NCI-H187 (cell line): ENCODE measurements around the gene NUDT15.
"Not testable (repeated sequence)": the region's sequence is repeated elsewhere in the genome, so short reads cannot be mapped to it uniquely, and the experiment has no call there.

Experiments
- DNase-seq, 2 experiments: peaks; one replicate each; lab custom pipeline; 2025; lab: John Stamatoyannopoulos, UW

Gene NUDT15

GRCh38 chr13:48042894-48043293 is 5.4 kb downstream of the NUDT15 start:
- DNase-seq = no peak

GRCh38 chr13:48043789-48044503 is 6.4 kb downstream of the NUDT15 start:
- no peak for DNase-seq

- no peak for DNase-seq
Observed at GRCh38 chr13:48050550-48050949, 13.0 kb downstream of the NUDT15 start.

- no peak for DNase-seq
Observed at GRCh38 chr13:48054601-48055000, 17.1 kb downstream of the NUDT15 start.

- no peak for DNase-seq
Observed at GRCh38 chr13:48055712-48056111, 18.2 kb downstream of the NUDT15 start.

DNA sequence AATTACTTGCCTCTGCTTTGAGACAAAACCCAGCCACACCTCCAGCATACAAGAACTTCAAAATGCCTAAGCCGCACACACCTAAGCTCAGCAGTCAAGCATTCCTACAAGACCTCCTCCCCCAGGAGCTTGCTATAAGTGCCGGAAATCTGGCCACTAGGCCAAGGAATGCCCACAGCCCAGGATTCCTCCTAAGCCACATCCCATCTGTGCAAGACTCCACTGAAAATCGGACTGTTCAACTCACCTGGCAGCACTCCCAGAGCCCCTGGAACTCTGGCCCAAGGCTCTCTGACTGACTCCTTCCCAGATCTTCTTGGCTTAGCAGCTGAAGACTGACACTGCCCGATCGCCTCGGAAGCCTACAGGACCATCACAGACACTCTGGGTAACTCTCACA is 21.0 kb downstream of the NUDT15 start:
- DNase-seq = not testable (repeated sequence)

GRCh38 chr13:48059951-48060350 is 22.4 kb downstream of the NUDT15 start:
- DNase-seq = not testable (repeated sequence)

GRCh38 chr13:48066310-48066989 is 28.9 kb downstream of the NUDT15 start:
- DNase-seq = no peak

DNA sequence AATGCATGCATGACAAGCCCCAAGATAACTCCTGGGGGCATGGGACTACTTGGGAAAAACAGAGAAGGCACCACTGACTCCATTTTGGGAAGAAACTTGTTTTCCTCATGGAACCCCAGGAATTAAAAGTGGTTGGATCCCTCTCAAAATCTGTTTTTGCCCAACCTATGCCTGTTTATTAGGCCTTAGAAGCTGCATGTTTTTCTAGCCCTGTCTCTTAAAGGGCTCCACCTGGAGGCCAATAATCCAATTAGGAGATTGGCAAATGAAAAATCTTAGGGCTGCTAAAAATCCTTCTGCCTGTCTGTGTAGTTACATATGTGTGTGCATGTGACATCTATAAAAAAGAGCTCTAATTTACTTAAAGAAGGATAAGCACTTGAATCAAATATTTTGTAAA is 30.5 kb downstream of the NUDT15 start:
- DNase-seq = no peak

DNA sequence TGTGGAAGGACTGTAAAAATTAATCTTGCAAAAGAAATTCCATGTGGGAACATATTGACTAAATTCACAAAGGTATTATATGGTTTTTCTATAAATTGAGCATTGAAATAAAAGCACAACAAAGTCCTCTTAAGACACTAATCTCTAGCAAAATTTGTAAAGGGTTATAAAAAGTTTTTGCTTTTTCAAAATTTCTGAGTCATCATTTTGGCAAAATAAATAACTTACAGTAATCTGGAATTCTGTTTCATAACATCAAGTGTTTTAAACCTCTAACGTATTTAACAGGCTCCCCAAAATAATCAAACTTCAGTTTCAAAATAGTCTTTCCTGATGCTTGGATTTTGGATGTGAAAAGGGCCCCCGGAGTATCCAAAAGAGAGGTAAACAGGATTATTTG is 31.4 kb downstream of the NUDT15 start:
- no peak for DNase-seq

DNA sequence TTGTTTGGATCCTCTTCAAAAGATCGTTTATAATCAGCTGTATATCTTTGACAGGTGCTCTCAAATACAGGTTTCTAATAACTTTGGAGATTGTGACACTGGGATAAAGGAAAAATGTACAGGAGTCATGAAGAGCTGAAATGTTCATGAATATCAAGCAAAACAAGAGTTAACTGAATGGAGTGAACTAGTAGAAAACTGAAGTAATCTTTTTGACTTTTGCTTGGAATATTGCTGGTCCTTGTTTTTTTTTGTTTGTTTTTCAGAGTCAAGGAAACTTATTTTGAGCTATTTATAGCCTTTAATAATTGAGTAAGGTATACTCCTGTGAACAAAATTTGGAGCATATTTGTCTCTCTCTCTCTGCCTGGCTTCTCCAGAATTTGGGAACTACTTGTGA is 32.0 kb downstream of the NUDT15 start:
- DNase-seq = no peak

GRCh38 chr13:48070942-48071341 is 33.4 kb downstream of the NUDT15 start:
- DNase-seq = no peak

DNA sequence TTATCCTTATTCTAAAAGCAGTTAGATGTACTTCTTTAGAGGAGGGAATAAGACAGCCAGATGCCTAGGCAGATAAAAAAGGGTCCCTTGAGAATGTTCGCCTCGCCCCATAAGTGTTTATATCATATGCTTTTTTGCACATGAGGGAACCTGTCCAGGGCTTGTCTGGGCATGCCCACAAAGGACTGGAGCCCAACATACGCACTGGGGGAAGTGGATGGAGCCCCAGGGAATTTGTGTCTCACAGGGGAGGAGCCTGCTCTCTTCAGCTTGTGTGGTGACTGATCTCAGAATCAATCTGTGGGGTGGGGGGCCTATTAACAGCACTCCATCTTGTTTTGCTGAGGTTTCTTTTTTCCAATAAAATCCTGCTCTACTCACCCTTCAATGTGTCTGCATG is 34.8 kb downstream of the NUDT15 start:
- DNase-seq = no peak

- DNase-seq = no peak
Observed at GRCh38 chr13:48072787-48073186, 35.3 kb downstream of the NUDT15 start.

- DNase-seq = no peak
Observed at GRCh38 chr13:48074006-48074405, 36.5 kb downstream of the NUDT15 start.

GRCh38 chr13:48078251-48078656 is 40.7 kb downstream of the NUDT15 start:
- no peak for DNase-seq

- no peak for DNase-seq
Observed at GRCh38 chr13:48081739-48082138, 44.2 kb downstream of the NUDT15 start.

DNA sequence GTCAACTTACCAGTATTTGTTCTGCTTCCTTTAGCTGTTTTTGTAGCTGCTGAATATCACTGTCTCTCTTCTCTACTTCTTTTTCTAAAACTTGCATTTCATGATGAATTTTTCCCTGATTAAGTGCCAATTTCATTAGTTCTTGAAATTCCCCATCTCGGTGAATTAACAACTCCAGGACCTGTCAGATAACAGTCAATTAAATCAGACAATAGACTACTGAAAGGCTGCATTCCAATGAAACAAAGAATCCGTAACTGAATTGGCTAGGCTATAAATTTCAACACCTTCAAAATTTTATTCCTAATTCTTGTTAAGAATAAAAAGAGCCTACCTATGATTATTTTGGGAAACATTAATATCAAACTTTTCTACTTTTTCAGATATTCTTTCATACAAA is 48.7 kb downstream of the NUDT15 start:
- no peak for DNase-seq

DNA sequence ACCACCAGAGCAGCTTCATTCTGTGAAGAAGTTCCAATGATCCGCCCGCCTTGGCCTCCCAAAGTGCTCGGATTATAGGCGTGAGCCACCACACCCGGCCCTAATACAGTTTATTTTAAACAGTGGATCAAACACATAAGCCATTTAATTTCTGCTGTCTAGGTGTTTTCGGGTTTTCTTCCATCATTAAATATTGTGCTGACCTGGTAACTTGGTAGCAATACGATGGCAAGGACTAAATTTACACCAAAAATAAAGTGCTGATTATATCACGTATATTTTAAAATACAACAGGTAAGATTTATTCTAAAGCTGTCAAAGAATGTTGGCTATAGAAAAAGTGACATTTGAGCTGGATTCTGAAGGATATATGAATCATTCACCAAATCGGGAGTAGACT is 56.1 kb downstream of the NUDT15 start:
- no peak for DNase-seq

DNA sequence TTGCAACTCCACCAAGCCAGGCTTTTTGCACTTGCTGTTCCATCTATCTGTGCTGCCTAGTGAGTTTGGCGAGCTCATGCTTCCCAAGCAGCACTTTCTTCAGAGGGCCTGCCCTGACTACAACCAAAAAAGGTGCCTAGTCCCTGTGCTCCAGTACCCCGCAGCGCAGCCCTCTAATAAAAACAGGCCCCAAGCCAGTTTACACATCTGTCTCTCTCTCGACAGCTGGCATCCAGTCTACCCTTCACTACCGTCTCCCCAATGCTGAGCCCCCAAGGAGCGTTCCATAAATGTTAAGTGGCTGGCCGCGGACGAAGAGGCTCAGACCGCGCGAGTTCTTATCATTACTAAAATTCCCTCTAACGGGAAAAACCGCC is 56.9 kb downstream of the NUDT15 start:
- no peak for DNase-seq

DNA sequence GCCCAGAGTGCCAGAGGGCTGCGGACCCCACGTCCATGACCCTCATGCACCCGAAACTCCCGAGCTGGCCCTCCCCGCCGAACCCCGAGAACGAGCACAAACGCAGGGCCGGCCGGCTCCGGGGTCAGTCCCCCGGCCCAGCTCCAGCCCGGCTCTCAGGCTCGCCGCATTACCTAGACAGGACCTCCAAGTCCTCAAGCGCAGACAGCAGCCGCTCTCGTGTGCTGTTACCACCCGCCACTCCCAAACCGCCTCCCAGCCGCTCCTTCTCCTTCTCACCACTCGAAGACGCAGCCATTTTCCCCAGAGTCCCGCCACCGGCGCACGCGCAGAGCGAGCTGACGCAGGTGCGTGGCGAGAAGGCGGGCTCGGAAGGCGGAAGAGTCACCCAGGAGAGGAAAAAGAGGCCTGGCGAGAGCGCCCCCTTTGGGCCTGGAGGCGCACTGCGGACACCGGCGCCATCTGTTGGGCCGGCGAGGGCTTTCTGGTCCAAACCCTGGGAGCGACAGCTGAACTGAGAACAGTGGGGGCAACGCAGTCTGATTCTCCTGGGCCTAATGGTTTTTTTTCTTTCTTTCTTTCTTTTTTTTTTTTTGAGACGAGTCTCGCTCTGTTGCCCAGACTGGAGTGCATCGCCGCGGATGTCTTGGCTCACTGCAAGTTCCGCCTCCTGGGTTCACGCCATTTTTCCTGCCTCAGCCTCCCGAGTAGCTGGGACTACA is 57.4 kb downstream of the NUDT15 start, which contains the start of gene MED4:
MED4 (minus strand) TSS at position 324 of the 722 bp plus-strand sequence; CDS start at position 298, 26 bp downstream.
- DNase-seq = peak; percentile 84 to 90

GRCh38 chr13:48096670-48097069 is 59.1 kb downstream of the NUDT15 start:
- DNase-seq = no peak
